Body of pancreas (tissue), 4 donors: ENCODE results near the gene EDARADD. TPM values are rescaled to one million over a fixed set of nuclear protein-coding genes. Genes with fewer than 3 reads are reported as not detected.
"Not testable (repeated sequence)": the region's sequence is repeated elsewhere in the genome, so short reads cannot be mapped to it uniquely, and the experiment has no call there.

Experiments
- ATAC-seq: fragments of 150-250 bp; one replicate; pipeline ENCODE4 v1.9.1; 2016
- DNase-seq, 4 donors: peaks; one replicate each; pipeline ENCODE4 v3.0.0-alpha.2; 2019
- H3K27ac ChIP-seq, 4 donors: fragments of 200-600 bp; sonication (generic); 1 replicate in 3 of 4; 2 replicates in 1 of 4; pipeline versions ENCODE4 v1.5.1 to v1.6.1; 2016 to 2019; ENCODE audit warnings: mild to moderate bottlenecking in 1 of 4, mixed read lengths in 1 of 4, moderate library complexity in 1 of 4
- H3K27me3 ChIP-seq, 2 donors: fragments of 200-600 bp; sonication (generic); one replicate each; pipeline ENCODE4 v1.6.0; 2016; ENCODE audit warnings: mild to moderate bottlenecking in 1 of 2
- H3K36me3 ChIP-seq, 2 donors: fragments of 200-600 bp; sonication (generic); replicated peaks in 1 of 2; 2 replicates each; pipeline ENCODE4 v1.5.1; 2016; ENCODE audit warnings: low read depth in 2 of 2; ENCODE audit not compliant: insufficient read depth in 1 of 2
- H3K4me1 ChIP-seq: fragments of 200-600 bp; sonication (generic); one replicate; pipeline ENCODE4 v1.6.0; 2016
- H3K4me3 ChIP-seq, 2 donors: fragments of 200-600 bp; sonication (generic); 1 replicate in 1 of 2; 2 replicates in 1 of 2; pipeline ENCODE4 v1.5.1; 2016 to 2019
- H3K9me3 ChIP-seq, 3 donors: fragments of 200-600 bp; sonication (generic); 1 replicate in 2 of 3; 2 replicates in 1 of 3; pipeline ENCODE4 v1.5.1; 2016
- CTCF ChIP-seq, 7 experiments: fragments of 450-650 bp in 4 of 7; fragments of 200-600 bp in 3 of 7; sonication (generic) in 3 of 7; IDR thresholded peaks; one replicate each; pipeline ENCODE4 v1.5.1; 2016 to 2019; ENCODE audit warnings: antibody characterized with exemption in 7 of 7
- POLR2A ChIP-seq, 3 donors: fragments of 450-650 bp; IDR thresholded peaks; one replicate each; pipeline ENCODE4 v1.6.1; 2016; ENCODE audit warnings: antibody characterized with exemption in 3 of 3, mild to moderate bottlenecking in 2 of 3
- WGBS, 2 donors: methylation state at CpG; one replicate each; pipeline ENCODE4 v1.1.5; 2017; 5-methylcytosine and 5-hydroxymethylcytosine counted together
- intact Hi-C: fragments of 100-400 bp; cut with DNase I; formaldehyde crosslinking; loops from one replicate; pipeline ENCODE4 v1.15.1; 2023
- total RNA-seq, 2 donors: library from RNA; depleted of rRNA; stranded (reverse); fragments of >200 nt; gene quantifications; one replicate each; pipeline ENCODE4 v1.1.0, GENCODE V29; 2016

The EDARADD gene
- total RNA-seq, 2 donors from 2014 or later, result 2.9 to 8.9 TPM

GRCh38 chr1:236351875-236352573, 42.1 kb upstream of the EDARADD start:
- no peaks in the 10 kb centered on the region for H3K36me3 ChIP-seq
- H3K27ac ChIP-seq, result no peak overlapping the region
- H3K4me1 ChIP-seq, result no peaks in the 10 kb centered on the region
- TF ChIP-seq POLR2A (IDR thresholded peaks at IDR 0.05) (no peak), CTCF (IDR thresholded peaks at IDR 0.05) (no peak)
- ATAC-seq (no peak), DNase-seq (no peak)
- no peaks in the 10 kb centered on the region for H3K9me3 ChIP-seq
- WGBS, 2 donors, result 76 to 84% methylated on average over 7 of the region's 7 CpGs
- H3K27me3 ChIP-seq, result no peaks in the 10 kb centered on the region
- H3K4me3 ChIP-seq, result no peak overlapping the region
- intact Hi-C loops, result no loop called here

- ATAC-seq, H3K9me3 ChIP-seq, H3K27ac ChIP-seq, H3K27me3 ChIP-seq, H3K36me3 ChIP-seq, intact Hi-C loops, DNase-seq, H3K4me3 ChIP-seq, H3K4me1 ChIP-seq: not testable (repeated sequence)
- WGBS, 2 donors, result 85 to 92% methylated on average over 4 of the region's 4 CpGs
Measured at GRCh38 chr1:236352747-236353146, 41.3 kb upstream of the EDARADD start.

- no peak overlapping the region for H3K4me3 ChIP-seq
- no peaks in the 10 kb centered on the region for H3K36me3 ChIP-seq
- intact Hi-C loops, result no loop called here
- no peaks in the 10 kb centered on the region for H3K4me1 ChIP-seq
- no peak overlapping the region for H3K27ac ChIP-seq
- H3K9me3 ChIP-seq, result no peaks in the 10 kb centered on the region
- TF ChIP-seq POLR2A (IDR thresholded peaks at IDR 0.05) (no peak), CTCF (IDR thresholded peaks at IDR 0.05) (no peak)
- no peak for DNase-seq
- H3K27me3 ChIP-seq, result no peaks in the 10 kb centered on the region
- ATAC-seq, result no peak
- WGBS, 2 donors, result 90 to 95% methylated on average over 4 of the region's 4 CpGs
Measured at GRCh38 chr1:236353813-236354212, 40.3 kb upstream of the EDARADD start.

- no peaks in the 10 kb centered on the region for H3K27me3 ChIP-seq
- H3K4me1 ChIP-seq, result no peaks in the 10 kb centered on the region
- H3K9me3 ChIP-seq, result no peaks in the 10 kb centered on the region
- H3K27ac ChIP-seq, result no peak overlapping the region
- 40 to 52% methylated on average over 4 of the region's 4 CpGs for WGBS, 2 donors
- intact Hi-C loops, result no loop called here
- H3K36me3 ChIP-seq, result no peaks in the 10 kb centered on the region
- ATAC-seq (no peak), DNase-seq (no peak)
- TF ChIP-seq CTCF (IDR thresholded peaks at IDR 0.05), result no peak
- no peak for TF ChIP-seq POLR2A (IDR thresholded peaks at IDR 0.05)
- H3K4me3 ChIP-seq, result no peak overlapping the region
Measured at GRCh38 chr1:236354330-236355147, 39.5 kb upstream of the EDARADD start.

GRCh38 chr1:236356141-236356540, 37.9 kb upstream of the EDARADD start:
- Histone ChIP-seq H3K4me3 (no peak overlapping the region), H3K9me3 (no peaks in the 10 kb centered on the region), H3K4me1 (no peaks in the 10 kb centered on the region), H3K36me3 (no peaks in the 10 kb centered on the region), H3K27me3 (no peaks in the 10 kb centered on the region), H3K27ac (no peak overlapping the region)
- DNase-seq (no peak), ATAC-seq (no peak)
- intact Hi-C loops, result no loop called here
- WGBS, 2 donors, result 89 to 92% methylated on average over 2 of the region's 2 CpGs
- TF ChIP-seq CTCF (IDR thresholded peaks at IDR 0.05) (no peak), POLR2A (IDR thresholded peaks at IDR 0.05) (no peak)
